ENCODE results near the gene SPRR2E. TPM values are rescaled to one million over a fixed set of nuclear protein-coding genes. Genes with fewer than 3 reads are reported as not detected.

Gene SPRR2E

Small RNA genes within 50 kb of the gene (small RNA-seq; reads per million reads assigned to genes)
- gene SPRR2C (ENCODE audit: low read depth): not detected

All from mesenchymal stem cell (in vitro differentiated cells and primary cell).